ENCODE data around the gene FBXO48.
"Not testable (repeated sequence)": the region's sequence is repeated elsewhere in the genome, so short reads cannot be mapped to it uniquely, and the experiment has no call there.

FBXO48 gene, protein sequence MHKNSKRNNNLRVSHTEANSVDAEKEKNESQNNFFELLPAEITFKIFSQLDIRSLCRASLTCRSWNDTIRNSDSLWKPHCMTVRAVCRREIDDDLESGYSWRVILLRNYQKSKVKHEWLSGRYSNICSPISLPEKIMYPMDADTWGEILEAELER

DNA sequence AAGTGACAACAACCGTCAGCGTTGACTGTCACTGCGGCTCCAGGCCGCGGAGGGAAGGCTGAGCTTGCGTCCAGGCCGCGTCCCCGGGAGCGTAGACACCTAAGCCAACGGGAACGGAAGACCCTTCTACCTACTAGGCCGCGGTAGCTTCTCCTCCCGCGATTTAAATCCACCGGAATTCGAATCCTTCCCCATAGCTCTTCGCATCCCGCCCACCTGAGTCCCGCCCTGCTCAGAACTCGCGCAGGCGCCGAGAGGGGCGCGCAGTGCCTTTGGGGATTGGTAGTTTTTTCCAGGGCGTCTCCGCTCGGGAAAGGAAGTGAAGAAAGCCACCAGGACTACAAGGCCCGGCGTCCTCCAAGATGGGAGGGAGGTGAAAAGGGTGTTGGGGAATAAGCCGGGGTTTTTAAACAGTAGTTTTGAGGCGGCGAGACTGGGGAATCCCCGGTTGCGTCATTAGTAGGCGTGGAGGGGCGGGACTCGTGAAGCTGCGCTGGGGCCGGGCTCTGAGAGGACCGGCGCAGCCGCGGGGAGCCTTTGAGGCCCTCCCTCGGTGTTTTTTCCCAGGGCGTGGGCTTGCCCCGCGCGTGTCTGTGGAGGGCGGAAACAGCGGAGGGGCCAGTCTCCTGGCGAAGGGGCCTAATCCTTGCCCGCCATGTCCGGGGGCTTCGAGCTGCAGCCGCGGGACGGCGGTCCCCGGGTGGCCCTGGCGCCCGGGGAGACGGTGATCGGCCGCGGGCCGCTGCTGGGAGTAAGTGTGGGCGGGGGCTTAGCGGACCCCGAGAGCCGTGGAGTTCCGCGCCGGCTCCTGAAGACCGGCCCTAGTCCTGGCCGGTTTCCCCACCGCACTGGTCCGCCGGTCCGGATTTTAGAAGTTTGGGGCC lies at the start of gene FBXO48, which contains the start of gene APLF:
TSS of gene FBXO48 (minus strand) at position 218 of the 884 bp plus-strand sequence. CDS start 2,149 bp downstream, outside the sequence.
TSS of gene APLF (plus strand) at position 509 of the 884 bp plus-strand sequence. CDS start at position 656, 147 bp downstream.
- peak; percentile 98 for DNase-seq (ENCODE audit: low read depth)

DNA sequence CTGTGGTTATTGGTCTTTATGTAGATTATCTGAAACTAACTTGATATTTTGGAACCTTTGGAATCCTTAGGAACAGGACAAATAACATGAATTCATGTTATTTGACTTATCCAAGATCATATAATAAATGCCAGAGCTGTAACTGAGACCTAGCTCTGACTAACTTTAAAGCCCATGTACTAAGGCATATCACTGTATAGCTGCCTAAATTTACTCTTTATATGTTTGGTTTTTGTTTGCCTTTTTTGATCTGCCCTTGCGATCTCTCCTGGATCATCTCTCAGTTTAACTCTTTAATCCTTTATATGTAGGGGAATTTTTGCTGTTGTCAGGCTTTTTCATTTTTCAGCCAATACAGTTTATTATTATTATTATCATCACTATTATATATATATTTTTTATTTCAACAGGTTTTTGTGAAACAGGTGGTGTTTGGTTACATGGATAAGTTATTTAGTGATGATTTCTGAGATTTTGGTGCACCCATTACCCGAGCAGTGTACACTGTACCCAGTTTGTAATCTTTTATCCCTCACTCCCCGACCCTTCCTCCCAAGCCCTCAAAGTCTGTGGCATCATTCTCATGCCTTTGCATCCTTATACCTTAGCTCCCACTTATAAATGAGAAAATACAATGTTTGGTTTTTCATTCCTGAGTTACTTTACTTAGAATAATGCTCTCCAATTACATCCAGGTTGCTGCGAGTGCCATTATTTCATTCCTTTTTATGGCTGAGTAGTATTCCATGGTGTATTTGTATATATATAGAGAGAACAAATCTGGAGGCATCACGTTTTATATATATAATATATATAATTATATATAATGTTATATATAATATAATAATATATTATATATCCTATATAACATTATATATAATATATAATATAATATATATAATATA lies 49.2 kb upstream of the FBXO48 start:
- no peak for DNase-seq (ENCODE audit: low read depth)

DNA sequence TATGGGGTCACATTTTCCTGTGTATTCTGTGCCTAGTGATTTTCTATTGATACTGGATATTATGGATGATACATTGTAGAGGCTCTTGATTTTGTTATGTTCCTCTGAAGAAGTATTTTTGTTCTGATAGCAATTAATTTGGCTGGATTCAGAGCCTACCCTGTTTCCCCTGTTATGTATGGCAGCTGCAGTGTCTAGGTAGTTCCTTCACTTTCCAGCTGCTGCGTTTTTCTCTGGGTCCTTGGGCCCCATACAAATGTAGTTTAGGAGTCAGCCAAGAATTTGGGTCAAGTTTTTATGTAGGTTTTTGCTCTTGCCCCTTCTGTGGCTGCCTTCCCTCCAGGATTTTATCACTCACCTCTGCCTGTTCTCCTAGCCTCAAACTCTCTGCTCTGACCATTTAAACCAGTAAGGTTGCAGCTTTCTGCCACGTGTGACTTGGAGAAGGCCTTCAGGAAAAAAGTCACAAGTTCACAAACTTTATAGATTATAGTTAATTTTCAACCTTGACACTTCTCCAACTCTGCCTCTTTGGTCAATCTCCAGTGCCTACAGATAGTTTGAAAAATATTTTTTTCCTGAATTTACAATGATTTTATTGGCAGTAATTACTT lies 47.3 kb upstream of the FBXO48 start:
- no peak for DNase-seq (ENCODE audit: low read depth)

DNA sequence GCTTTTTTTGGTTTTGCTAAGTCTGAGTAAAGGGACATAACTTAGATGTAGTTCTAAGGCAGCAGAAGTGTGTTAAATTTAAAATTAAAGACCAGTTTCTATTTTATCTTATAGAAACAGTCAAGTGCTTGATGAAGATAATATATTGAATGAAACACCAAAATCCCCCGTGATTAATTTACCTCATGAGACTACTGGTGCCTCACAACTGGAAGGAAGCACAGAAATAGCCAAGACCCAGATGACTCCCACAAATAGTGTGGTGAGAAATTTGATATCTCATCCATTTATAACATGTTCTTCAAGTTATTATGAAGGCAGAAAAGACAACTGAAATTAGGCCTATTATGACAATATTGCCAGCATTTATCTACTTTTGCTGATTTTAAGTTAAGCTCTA lies 45.9 kb upstream of the FBXO48 start:
- DNase-seq (ENCODE audit: low read depth), result no peak

DNA sequence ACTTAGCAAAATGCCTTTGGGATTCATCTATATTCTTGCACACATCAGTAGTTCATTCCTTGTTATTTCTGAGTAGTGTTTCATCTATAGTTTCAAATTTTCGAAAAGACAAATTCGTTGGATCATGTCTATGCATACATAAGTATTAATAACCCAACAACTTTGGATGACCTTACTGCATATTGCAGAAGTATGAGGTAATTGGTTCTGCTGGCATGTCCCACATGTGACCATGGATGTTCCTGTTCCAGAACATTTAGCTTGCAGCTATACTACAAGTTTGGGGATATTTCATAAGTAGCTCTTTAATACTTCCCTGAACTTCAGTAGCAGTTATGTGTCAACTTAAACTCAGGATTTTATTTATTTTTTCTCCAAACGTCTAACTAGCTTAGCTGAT lies 45.2 kb upstream of the FBXO48 start:
- no peak for DNase-seq (ENCODE audit: low read depth)

DNA sequence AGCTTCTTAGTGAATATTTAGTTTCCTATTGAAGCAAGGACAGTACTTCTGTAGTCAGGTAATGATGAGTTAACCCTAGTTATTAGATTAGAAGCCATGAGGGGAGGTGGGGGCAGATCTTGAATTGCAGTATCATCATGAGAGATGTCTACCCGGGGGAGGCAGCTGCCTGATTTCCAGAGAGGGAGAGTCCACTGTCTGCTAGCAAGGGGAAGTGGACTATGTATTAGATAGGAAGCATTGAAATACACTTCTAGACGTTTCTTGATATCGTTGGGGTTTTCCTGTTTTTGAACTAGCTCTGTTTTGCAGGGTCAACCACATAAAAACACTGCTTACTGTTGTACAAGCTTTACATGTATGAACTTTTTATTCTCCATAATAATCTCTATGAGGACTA lies 39.1 kb upstream of the FBXO48 start:
- no peak for DNase-seq (ENCODE audit: low read depth)

DNA sequence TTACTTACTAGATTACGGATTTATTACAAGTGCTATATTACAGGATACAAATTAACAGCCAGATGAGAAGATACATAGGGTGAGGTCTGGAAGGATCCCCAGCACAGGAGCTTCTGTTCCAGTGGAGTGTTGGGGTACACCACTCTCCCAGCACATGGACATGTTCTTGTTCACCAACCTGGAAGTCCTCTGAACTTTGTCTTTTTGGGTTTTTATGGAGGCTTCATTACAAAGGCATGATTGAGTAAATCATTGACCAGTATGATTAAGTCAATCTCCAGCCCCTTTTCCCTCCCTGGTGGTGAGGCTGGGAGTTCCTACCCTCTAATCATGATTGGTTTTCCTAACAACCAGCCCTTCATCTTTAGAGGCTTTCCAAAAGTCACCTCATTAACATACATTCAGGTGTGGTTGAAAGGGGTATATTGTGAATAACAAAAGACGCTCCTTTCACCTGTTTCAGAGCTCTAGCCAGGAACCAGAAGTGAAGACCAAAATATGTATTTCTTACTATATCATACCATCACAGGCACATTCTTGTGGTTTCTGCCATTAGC lies 38.6 kb upstream of the FBXO48 start:
- DNase-seq (ENCODE audit: low read depth), result no peak

DNA sequence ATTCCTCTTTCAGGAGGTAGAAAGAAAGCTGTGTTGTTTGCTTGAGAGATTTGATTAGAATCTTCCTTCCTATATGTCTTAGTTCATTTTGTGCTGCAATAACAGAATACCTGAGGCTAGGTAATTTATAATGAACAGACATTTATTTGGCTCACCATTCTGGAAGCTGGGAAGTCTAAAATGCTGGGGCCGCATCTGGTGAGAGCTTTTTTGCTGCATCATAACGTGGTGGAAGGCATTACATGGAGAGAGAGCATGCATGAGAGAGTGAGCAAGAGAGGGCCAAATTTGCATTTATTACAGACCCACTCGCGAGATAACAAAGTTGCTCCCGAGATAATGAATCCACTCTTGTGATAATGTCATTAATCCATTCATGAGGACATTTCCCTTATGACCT lies 34.7 kb upstream of the FBXO48 start:
- DNase-seq (ENCODE audit: low read depth), result no peak

DNA sequence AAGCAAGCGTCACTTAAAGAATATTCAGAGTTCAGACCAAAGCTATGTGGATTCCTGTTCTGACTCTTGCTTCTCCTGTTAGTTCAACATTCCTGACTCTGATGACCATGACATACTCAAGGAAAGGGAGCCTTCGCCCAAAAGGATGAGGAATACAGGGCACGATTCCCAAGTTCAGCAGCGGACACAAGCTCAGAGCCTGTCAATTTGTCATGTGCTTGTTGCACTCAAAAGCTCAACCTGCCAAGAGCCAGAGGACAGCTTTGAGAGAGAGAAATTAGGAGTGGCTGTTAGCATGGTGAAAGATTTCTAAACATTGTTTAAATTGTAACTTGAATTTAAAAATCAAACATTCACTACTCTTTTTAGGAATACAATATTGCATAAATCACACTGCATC lies 33.6 kb upstream of the FBXO48 start:
- no peak for DNase-seq (ENCODE audit: low read depth)

DNA sequence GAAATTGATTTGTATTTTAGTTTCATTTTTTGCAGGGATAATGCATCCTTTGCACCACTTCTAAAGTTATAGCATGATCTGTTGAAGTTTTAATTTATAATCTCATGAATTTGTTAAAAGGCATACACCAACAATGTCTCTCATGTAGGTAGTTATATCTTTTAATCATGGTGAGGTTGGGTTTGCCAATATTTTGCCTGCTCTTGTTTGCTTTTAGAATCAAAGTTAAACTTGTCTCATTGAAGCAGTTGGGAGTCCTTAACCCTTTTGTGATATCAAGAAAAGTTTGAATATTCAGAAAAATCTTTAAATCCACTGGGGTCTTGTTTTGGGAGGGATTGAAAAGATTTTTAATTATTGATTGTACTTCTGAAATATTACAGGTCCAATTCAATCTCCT lies 32.0 kb upstream of the FBXO48 start:
- DNase-seq (ENCODE audit: low read depth), result no peak

DNA sequence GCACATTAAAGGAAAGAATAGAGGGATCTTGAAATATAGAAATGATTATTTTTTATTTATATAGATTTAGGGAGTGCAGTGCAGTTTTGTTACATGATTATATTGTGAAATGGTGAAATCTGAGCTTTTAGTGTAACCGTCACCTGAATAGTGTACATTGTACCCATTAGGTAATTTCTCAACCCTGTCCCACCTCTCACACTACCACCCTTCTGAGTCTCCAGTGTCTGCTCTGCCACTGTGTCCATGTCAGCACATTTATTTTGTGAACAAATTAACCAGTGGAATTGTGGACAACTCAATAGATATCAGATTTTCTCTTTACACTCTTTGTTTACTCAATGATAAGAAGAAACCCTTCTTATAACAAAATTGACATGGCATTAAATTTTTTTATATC lies 24.5 kb upstream of the FBXO48 start:
- no peak for DNase-seq (ENCODE audit: low read depth)

DNA sequence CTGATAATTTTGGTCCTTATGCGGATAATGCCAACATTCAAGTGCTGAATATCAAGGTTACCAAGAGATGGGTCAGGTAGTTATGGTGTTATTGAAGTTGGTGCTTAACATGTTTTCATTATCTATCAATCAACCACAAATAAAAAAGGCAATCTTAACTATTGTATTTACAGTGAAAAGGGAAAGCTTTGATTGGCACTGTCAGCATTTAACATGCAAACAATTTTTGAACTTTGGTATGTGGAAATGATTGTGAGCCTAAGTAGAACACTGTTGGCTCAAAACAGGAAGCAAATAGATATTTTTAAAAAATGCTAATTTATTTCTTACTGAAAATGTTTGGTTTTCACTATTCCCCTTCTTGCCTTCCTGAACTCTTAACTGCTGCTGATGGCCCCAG lies 22.2 kb upstream of the FBXO48 start:
- DNase-seq (ENCODE audit: low read depth), result no peak

DNA sequence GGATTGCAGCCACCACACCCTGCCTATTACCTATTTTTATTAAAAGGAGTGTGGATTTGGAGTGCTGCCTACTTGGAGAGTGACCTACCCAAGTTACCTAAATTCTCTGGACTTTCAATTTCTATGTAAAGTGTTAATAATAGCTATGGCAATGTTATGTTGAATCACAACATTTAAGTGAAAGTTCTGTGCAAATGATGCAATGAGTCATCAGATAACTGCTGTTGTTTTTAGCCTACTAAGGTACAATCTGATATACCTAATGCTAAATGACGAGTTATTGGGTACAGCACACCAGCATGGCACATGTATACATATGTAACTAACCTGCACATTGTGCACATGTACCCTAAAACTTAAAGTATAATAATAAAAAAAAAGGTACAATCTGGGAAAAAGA lies 21.5 kb upstream of the FBXO48 start:
- not testable (repeated sequence) for DNase-seq (ENCODE audit: low read depth)

DNA sequence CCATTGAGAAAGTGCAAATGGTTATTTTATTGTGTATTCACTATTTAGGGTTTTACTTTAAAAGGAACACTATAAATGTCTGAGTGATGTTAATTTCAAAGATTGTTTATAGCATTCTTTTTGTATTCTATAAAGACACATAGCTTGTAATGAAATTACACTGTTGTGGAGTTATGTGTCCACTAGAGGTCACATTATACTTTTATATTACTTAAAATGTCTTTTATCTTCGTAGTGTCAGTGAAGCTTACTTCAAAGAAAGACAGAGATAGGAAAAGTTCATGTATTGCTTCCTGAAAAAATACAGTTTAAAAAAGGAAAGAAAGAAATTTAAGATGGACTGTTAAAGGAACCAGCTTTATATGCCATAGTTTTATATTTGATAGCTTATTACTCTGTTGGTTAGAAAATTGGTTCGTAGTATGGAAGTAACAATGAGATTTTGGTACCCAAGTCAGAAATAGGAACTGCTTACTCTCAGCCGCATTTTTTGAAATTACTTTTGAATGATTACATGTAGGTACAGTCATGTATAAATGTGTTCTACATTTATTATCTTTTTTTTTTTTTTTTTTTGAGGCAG lies 20.8 kb upstream of the FBXO48 start:
- no peak for DNase-seq (ENCODE audit: low read depth)

DNA sequence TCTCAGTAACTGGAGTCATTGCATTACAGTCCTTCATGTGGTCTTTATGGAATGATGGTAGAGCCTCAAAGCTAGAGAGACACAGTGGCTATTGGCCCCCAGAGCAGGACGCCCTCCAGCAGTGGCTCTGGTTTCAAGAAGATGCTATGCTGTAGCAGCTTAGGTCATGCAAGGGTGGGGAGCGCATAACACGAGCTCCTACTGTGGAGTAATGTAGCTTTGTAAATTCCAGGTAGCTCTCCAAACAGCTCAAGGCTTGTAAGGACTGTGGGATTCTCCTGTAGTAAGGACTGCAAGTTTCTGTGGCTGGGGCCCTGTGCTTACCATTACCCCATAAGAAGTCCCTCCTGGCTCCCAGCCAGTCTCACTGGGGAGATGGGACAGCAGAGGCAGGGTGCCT lies 15.9 kb upstream of the FBXO48 start:
- DNase-seq (ENCODE audit: low read depth), result no peak

DNA sequence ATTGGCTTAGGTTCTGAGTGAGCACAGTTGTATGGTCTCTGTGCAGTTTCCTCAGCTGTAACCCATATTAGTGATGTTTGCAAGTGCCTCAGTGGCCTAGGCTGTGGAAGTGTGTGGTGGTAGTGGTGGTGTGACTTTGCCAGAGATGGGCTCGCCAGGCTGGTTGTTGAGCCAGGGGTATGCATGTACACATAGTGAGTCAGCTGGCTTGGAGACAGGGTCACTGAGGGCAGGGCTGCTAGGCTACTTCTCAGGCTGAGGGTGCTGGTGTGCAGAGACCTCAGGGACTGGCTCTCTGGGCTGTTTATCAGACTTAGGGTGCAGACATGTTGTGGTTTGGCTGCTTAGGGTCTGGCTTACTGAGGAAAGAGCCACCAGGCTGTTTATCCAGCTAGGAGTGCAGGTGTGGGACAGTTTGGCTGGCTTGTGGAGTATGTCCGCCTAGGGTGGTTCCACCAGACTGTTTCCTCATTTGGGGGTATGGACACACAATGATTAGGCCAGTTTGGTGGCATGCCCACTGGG lies 15.3 kb upstream of the FBXO48 start:
- no peak for DNase-seq (ENCODE audit: low read depth)

DNA sequence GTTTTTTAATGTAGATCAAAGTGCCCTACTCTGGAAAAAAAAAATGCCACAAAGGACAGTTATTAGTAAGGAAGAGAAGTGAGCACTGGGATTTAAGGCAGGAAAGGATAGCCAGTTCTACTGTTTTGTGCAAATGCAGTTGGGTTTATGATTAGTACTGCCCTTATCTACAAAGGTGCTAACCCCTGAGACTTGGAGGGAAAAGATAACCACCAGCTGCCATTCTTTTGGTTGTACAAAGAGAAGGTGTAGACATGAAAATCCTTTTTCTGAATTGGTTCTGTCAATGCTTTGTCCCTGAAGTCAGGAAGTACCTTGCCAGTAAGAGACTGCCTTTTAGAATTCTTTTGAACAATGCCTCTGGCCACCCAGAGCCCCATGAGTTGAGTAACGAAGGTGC lies 11.6 kb upstream of the FBXO48 start:
- DNase-seq (ENCODE audit: low read depth), result no peak

DNA sequence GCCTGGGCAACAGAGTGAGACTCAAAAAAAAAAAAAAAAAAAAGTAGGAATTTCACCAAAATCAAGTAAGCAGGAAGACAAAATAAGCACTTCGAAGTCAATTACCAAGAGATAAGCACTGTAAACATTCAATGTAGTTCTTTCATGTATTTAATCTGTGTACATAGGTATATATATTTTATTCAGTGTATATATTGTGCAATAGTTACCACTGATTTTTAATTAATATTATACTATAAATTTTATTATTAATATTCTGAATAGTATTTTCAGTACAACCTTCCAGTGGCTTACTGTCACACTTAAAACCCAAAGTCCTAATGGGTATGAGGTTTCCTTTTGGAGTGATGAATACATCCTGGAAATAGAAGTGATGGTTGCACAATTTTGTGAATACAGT lies 9.4 kb upstream of the FBXO48 start:
- no peak for DNase-seq (ENCODE audit: low read depth)

DNA sequence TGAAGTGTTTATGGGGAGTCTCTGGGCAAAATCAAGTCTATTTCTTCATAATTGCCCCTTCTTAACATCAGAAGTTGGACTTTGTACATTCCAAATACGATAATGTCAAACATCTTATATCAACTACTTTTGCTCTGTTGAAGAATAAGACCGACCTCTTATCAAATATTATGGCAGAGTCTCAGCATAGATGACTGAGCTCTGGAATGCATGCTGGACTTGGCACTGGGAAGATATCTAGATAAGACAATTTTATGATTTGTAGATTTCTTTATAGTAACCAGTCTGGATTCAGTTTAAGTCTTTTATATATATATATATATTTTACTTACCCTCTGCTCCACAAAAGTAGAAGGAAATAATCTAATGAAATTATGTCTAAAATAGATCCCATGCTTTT lies 8.5 kb upstream of the FBXO48 start:
- DNase-seq (ENCODE audit: low read depth), result no peak

DNA sequence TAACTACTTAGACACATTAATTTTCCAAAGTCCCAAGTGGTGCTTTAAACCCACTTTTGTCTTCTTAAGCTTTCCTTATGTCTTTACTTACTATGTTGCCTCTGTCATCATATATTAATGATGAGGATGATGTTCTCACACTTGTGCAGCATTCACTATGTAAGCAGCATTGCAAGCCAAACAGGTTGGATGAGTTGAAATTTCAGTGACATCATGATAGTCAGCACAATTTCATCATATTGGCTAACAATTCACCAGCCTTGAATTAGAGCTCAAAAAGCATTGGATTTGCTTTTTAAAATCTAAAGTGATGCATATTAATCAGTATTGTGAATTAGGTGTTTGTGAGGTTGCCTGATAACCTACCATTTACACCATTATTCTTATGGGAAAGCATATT lies 8.0 kb upstream of the FBXO48 start:
- no peak for DNase-seq (ENCODE audit: low read depth)

DNA sequence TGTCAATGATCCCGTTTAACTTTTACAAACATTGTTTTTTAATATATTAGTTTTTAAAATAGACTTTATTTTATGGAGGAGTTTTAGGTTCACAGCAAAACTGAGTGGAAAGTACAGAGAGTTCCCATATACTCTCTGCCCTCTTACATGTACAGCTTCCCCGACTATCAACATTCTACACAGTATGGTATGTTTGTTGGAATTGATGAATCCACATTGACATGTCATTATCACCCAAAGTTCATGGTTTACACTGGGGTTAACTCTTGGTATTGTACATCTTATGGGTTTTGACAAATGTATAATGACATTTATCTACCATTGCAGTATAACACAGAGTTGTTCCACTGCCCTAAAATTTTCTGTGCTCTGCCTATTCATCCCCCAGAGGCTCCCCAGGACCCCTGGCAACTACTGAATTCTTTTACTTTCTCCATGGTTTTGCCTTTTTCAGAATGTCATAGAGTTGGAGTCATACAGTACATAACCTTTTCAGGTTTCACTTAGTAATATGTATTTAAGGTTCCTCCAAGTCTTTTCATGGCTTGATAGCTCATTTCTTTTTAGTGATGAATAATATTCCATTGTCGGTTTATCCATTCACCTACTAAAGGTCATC lies 5.8 kb upstream of the FBXO48 start:
- no peak for DNase-seq (ENCODE audit: low read depth)

Measured in activated gamma-delta T cell treated with anti-CD3 and anti-CD28 coated beads, Interleukin-2, amount 50 U/mL, for 16 hours (primary cell).